Measurements from ENCODE around the gene CIPC.

CIPC gene

GRCh38 chr14:77068517-77069200 lies 29.4 kb upstream of the CIPC start:
- in situ Hi-C loops (cut with HindIII; ENCODE audit: low sequenced_read_pairs): no loop called here

GRCh38 chr14:77069551-77069950 lies 28.5 kb upstream of the CIPC start:
- in situ Hi-C loops (cut with HindIII; ENCODE audit: low sequenced_read_pairs): no loop called here

GRCh38 chr14:77071938-77072388 lies 26.1 kb upstream of the CIPC start:
- in situ Hi-C loops (cut with HindIII; ENCODE audit: low sequenced_read_pairs): no loop called here

- in situ Hi-C loops (cut with HindIII; ENCODE audit: low sequenced_read_pairs): loop anchor here (25.0 kb wide), 1 partner anchor 188 kb away; no protein-coding TSS in a partner anchor
Measured at GRCh38 chr14:77074969-77075368, 23.1 kb upstream of the CIPC start.

- in situ Hi-C loops (cut with HindIII; ENCODE audit: low sequenced_read_pairs): loop anchor here (25.0 kb wide), 1 partner anchor 189 kb away; no protein-coding TSS in a partner anchor
Measured at GRCh38 chr14:77076113-77076631, 21.9 kb upstream of the CIPC start.

- in situ Hi-C loops (cut with HindIII; ENCODE audit: low sequenced_read_pairs): loop anchor here (25.0 kb wide), 1 partner anchor 190 kb away; no protein-coding TSS in a partner anchor
Measured at GRCh38 chr14:77077040-77077439, 21.0 kb upstream of the CIPC start.

GRCh38 chr14:77082356-77082755 lies 15.7 kb upstream of the CIPC start:
- in situ Hi-C loops (cut with HindIII; ENCODE audit: low sequenced_read_pairs): loop anchor here (25.0 kb wide), 1 partner anchor 195 kb away; no protein-coding TSS in a partner anchor

- in situ Hi-C loops (cut with HindIII; ENCODE audit: low sequenced_read_pairs): loop anchor here (25.0 kb wide), 1 partner anchor 196 kb away; no protein-coding TSS in a partner anchor
Measured at GRCh38 chr14:77083082-77083481, 15.0 kb upstream of the CIPC start.

GRCh38 chr14:77084985-77085384 lies 13.1 kb upstream of the CIPC start:
- in situ Hi-C loops (cut with HindIII; ENCODE audit: low sequenced_read_pairs): loop anchor here (25.0 kb wide), 1 partner anchor 198 kb away; no protein-coding TSS in a partner anchor

- in situ Hi-C loops (cut with HindIII; ENCODE audit: low sequenced_read_pairs): loop anchor here (25.0 kb wide), 1 partner anchor 198 kb away; no protein-coding TSS in a partner anchor
Measured at GRCh38 chr14:77085538-77085937, 12.5 kb upstream of the CIPC start.

- in situ Hi-C loops (cut with HindIII; ENCODE audit: low sequenced_read_pairs): loop anchor here (25.0 kb wide), 1 partner anchor 199 kb away; no protein-coding TSS in a partner anchor
Measured at GRCh38 chr14:77086017-77086727, 11.9 kb upstream of the CIPC start.

GRCh38 chr14:77086951-77087350 lies 11.1 kb upstream of the CIPC start:
- in situ Hi-C loops (cut with HindIII; ENCODE audit: low sequenced_read_pairs): loop anchor here (25.0 kb wide), 1 partner anchor 200 kb away; no protein-coding TSS in a partner anchor

- in situ Hi-C loops (cut with HindIII; ENCODE audit: low sequenced_read_pairs): loop anchor here (25.0 kb wide), 1 partner anchor 200 kb away; no protein-coding TSS in a partner anchor
Measured at GRCh38 chr14:77087631-77088030, 10.4 kb upstream of the CIPC start.

GRCh38 chr14:77088219-77088618 lies 9.8 kb upstream of the CIPC start:
- in situ Hi-C loops (cut with HindIII; ENCODE audit: low sequenced_read_pairs): loop anchor here (25.0 kb wide), 1 partner anchor 201 kb away; no protein-coding TSS in a partner anchor

GRCh38 chr14:77088645-77089044 lies 9.4 kb upstream of the CIPC start:
- in situ Hi-C loops (cut with HindIII; ENCODE audit: low sequenced_read_pairs): loop anchor here (25.0 kb wide), 1 partner anchor 201 kb away; no protein-coding TSS in a partner anchor

GRCh38 chr14:77091518-77091917 lies 6.5 kb upstream of the CIPC start:
- in situ Hi-C loops (cut with HindIII; ENCODE audit: low sequenced_read_pairs): loop anchor here (25.0 kb wide), 1 partner anchor 204 kb away; no protein-coding TSS in a partner anchor

GRCh38 chr14:77092676-77093075 lies 5.4 kb upstream of the CIPC start:
- in situ Hi-C loops (cut with HindIII; ENCODE audit: low sequenced_read_pairs): loop anchor here (25.0 kb wide), 1 partner anchor 205 kb away; no protein-coding TSS in a partner anchor

GRCh38 chr14:77094672-77095284 lies 3.3 kb upstream of the CIPC start:
- in situ Hi-C loops (cut with HindIII; ENCODE audit: low sequenced_read_pairs): loop anchor here (25.0 kb wide), 1 partner anchor 207 kb away; no protein-coding TSS in a partner anchor

GRCh38 chr14:77097006-77097699 lies 905 bp upstream of the CIPC start:
- in situ Hi-C loops (cut with HindIII; ENCODE audit: low sequenced_read_pairs): loop anchor here (25.0 kb wide), 1 partner anchor 210 kb away; no protein-coding TSS in a partner anchor
